GM12874 (cell line): ENCODE results near the gene DUSP11.

ENCODE experiments used
- CTCF ChIP-seq: IDR thresholded peaks from 2 replicates; pipeline ENCODE4 v1.5.1; 2011; ENCODE audit warnings: low read depth, mild to moderate bottlenecking, control low read depth, low read length, moderate library complexity; ENCODE audit not compliant: insufficient read depth

Gene DUSP11

GRCh38 chr2:73770725-73771124, 9.2 kb downstream of the DUSP11 start:
- TF ChIP-seq CTCF = no peak

GRCh38 chr2:73766994-73767393, 12.9 kb downstream of the DUSP11 start:
- TF ChIP-seq CTCF = no peak

GRCh38 chr2:73766349-73766748, 13.6 kb downstream of the DUSP11 start:
- no peak for TF ChIP-seq CTCF

- no peak for TF ChIP-seq CTCF
Observed at GRCh38 chr2:73764945-73765344, 15.0 kb downstream of the DUSP11 start.

GRCh38 chr2:73762571-73762970, 17.3 kb downstream of the DUSP11 start:
- no peak for TF ChIP-seq CTCF

- TF ChIP-seq CTCF = no peak
Observed at GRCh38 chr2:73759904-73760303, 20.0 kb downstream of the DUSP11 start.

- no peak for TF ChIP-seq CTCF
Observed at GRCh38 chr2:73759285-73759764, 20.6 kb downstream of the DUSP11 start.

GRCh38 chr2:73749314-73749713, 30.6 kb downstream of the DUSP11 start:
- TF ChIP-seq CTCF = no peak
